CD4-positive, alpha-beta T cell (primary cell): ENCODE data around the gene PARP12. TPM values are rescaled to one million over a fixed set of nuclear protein-coding genes. Genes with fewer than 3 reads are reported as not detected.

Source experiments
- ATAC-seq: fragments of 200-7000 bp; cut with Tn5 transposase; one replicate; pipeline ENCODE4 v1.10.0; 2022; ENCODE audit warnings: mild to moderate bottlenecking; ENCODE audit not compliant: poor library complexity
- CTCF ChIA-PET: fragments of 350-600 bp; sonication (Branson Sonifier 250); formaldehyde crosslinking; loops from one replicate; lab custom pipeline; 2021; ENCODE audit warnings: antibody characterized with exemption, inconsistent platforms; lab: Charles Lee
- POLR2A ChIA-PET: fragments of 350-600 bp; sonication (Branson Sonifier 250); formaldehyde crosslinking; loops from one replicate; lab custom pipeline; 2021; ENCODE audit warnings: antibody characterized with exemption, inconsistent platforms; lab: Charles Lee
- DNase-seq, 14 experiments: peaks; one replicate each; pipeline ENCODE4 v3.0.0-alpha.2; 2013 to 2020; ENCODE audit warnings: mixed read lengths in 2 of 14
- H3K27ac ChIP-seq, 2 donors: one replicate each; pipeline versions ENCODE4 v1.5.1 to v1.7.0; 2013; ENCODE audit warnings: low read length in 2 of 2, low read depth in 1 of 2, mild to moderate bottlenecking in 1 of 2
- H3K27me3 ChIP-seq, 2 experiments: 1 replicate in 1 of 2; 2 replicates in 1 of 2; pipeline versions ENCODE4 v1.6.1 to v1.7.0; 2013; ENCODE audit warnings: low read length in 2 of 2, control low read depth in 1 of 2, mild to moderate bottlenecking in 1 of 2, moderate library complexity in 1 of 2; ENCODE audit not compliant: insufficient read depth in 2 of 2, control insufficient read depth in 1 of 2
- H3K36me3 ChIP-seq: one replicate; pipeline ENCODE4 v1.6.1; 2013; ENCODE audit warnings: low read length, control low read depth; ENCODE audit not compliant: insufficient read depth
- H3K4me1 ChIP-seq: one replicate; pipeline ENCODE4 v1.6.1; 2013; ENCODE audit warnings: low read length, control low read depth; ENCODE audit not compliant: insufficient read depth
- H3K4me3 ChIP-seq: one replicate; pipeline ENCODE4 v1.5.1; 2013; ENCODE audit warnings: mild to moderate bottlenecking, low read length, moderate library complexity
- H3K9me3 ChIP-seq, 2 experiments: 1 replicate in 1 of 2; 2 replicates in 1 of 2; pipeline versions ENCODE4 v1.6.1 to v1.7.0; 2013; ENCODE audit warnings: low read length in 2 of 2, mild to moderate bottlenecking in 2 of 2, control low read depth in 1 of 2, moderate library complexity in 1 of 2; ENCODE audit not compliant: control insufficient read depth in 1 of 2, insufficient read depth in 1 of 2
- H3K27ac Mint-ChIP-seq: one replicate; pipeline ENCODE4 v1.8.0; 2020; ENCODE audit warnings: mixed read lengths
- H3K27me3 Mint-ChIP-seq: one replicate; pipeline ENCODE4 v1.8.0; 2021; ENCODE audit warnings: mixed read lengths
- H3K36me3 Mint-ChIP-seq: one replicate; pipeline ENCODE4 v1.8.0; 2021; ENCODE audit warnings: low read depth, mixed read lengths
- H3K4me1 Mint-ChIP-seq: one replicate; pipeline ENCODE4 v1.8.0; 2021; ENCODE audit warnings: low read depth, mixed read lengths
- H3K4me3 Mint-ChIP-seq: one replicate; pipeline ENCODE4 v1.8.0; 2020; ENCODE audit warnings: mild to moderate bottlenecking, mixed read lengths
- H3K9me3 Mint-ChIP-seq: one replicate; pipeline ENCODE4 v1.8.0; 2020; ENCODE audit warnings: mixed read lengths
- CTCF ChIP-seq: fragments of 200-600 bp; IDR thresholded peaks from one replicate; pipeline ENCODE4 v1.8.0; 2022; ENCODE audit warnings: antibody characterized with exemption, mild to moderate bottlenecking
- intact Hi-C, 2 experiments: fragments of 100-400 bp; cut with DNase I in 1 of 2; cut with micrococcal nuclease in 1 of 2; formaldehyde crosslinking; loops; one replicate each; pipeline versions ENCODE4 v1.15.1 to v1.9.0; 2023 to 2025; cut with DNase I, micrococcal nuclease
- total RNA-seq, 174 experiments: library from RNA in 2 of 174; stranded (reverse) in 2 of 174; gene quantifications; one replicate each; pipeline ENCODE4 v1.2.3 and lab custom pipeline; 2021 to 2026

Gene PARP12
- total RNA-seq, 2 experiments from 2014 or later = 76.7 to 78.5 TPM

DNA sequence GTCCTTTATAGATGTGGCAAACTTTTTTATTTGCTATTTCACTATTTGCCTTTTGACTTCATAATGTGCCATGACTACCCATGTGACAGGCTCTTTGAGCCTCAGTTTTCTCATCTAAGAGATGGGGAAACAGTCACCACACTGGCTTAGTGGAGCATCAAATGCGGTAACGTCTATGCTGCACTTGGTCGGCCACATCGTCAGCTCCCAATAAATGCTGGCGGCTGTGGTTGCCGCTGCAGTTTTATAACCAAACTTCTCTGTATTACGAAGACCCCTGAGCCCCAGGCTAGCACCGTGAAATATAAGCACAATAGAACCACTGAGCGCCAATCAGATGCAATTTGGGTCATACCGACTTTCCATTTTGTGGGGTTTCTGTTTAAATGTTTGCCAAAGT is 56.2 kb downstream of the PARP12 start:
- Mint-ChIP-seq H3K4me1 (no peaks in the 10 kb centered on the region), H3K27me3 (no peaks in the 10 kb centered on the region), H3K27ac (no peak overlapping the region), H3K4me3 (no peak overlapping the region), H3K9me3 (no peaks in the 10 kb centered on the region), H3K36me3 (no peaks in the 10 kb centered on the region)
- intact Hi-C loops = no loop called here
- Histone ChIP-seq H3K4me1 (no peaks in the 10 kb centered on the region), H3K27ac (no peak overlapping the region), H3K4me3 (no peak overlapping the region), H3K27me3 (no peaks in the 10 kb centered on the region), H3K9me3 (no peaks in the 10 kb centered on the region), H3K36me3 (no peaks in the 10 kb centered on the region)
- no peak for DNase-seq
- POLR2A ChIA-PET = no interaction called here
- CTCF ChIA-PET = interaction anchor here (1.3 kb wide), 1 partner anchor 404 kb away, joined by 4 read pairs; no protein-coding TSS in a partner anchor
- ATAC-seq = no peak
- TF ChIP-seq CTCF = no peak

- no peaks in the 10 kb centered on the region for H3K27me3 Mint-ChIP-seq
- DNase-seq (no peak), ATAC-seq (no peak)
- no peak overlapping the region for H3K4me3 ChIP-seq
- TF ChIP-seq CTCF = no peak
- H3K9me3 Mint-ChIP-seq = no peaks in the 10 kb centered on the region
- no peak overlapping the region for H3K4me3 Mint-ChIP-seq
- H3K4me1 Mint-ChIP-seq = no peaks in the 10 kb centered on the region
- H3K4me1 ChIP-seq = no peaks in the 10 kb centered on the region
- no peak overlapping the region for H3K27ac ChIP-seq
- ChIA-PET CTCF (interaction anchor here (1.3 kb wide), 1 partner anchor 403 kb away, joined by 4 read pairs; no protein-coding TSS in a partner anchor), POLR2A (no interaction called here)
- H3K36me3 Mint-ChIP-seq = no peaks in the 10 kb centered on the region
- no peaks in the 10 kb centered on the region for H3K9me3 ChIP-seq
- no peaks in the 10 kb centered on the region for H3K36me3 ChIP-seq
- intact Hi-C loops = no loop called here
- H3K27ac Mint-ChIP-seq = no peak overlapping the region
- no peaks in the 10 kb centered on the region for H3K27me3 ChIP-seq
These were observed 56.8 kb downstream of the PARP12 start for GRCh38 chr7:140005754-140006503.

GRCh38 chr7:140005341-140005740 is 57.4 kb downstream of the PARP12 start:
- POLR2A ChIA-PET = no interaction called here
- H3K36me3 ChIP-seq = no peaks in the 10 kb centered on the region

More at GRCh38 chr7:140005341-140005740, 57.4 kb downstream of the PARP12 start:
- TF ChIP-seq CTCF = no peak
- no peaks in the 10 kb centered on the region for H3K27me3 Mint-ChIP-seq
- H3K9me3 ChIP-seq = no peaks in the 10 kb centered on the region
- intact Hi-C loops = no loop called here
- H3K27ac ChIP-seq = no peak overlapping the region
- no peak overlapping the region for H3K27ac Mint-ChIP-seq
- H3K4me1 Mint-ChIP-seq = no peaks in the 10 kb centered on the region
- no peak overlapping the region for H3K4me3 Mint-ChIP-seq
- CTCF ChIA-PET = interaction anchor here (1.3 kb wide), 1 partner anchor 403 kb away, joined by 4 read pairs; no protein-coding TSS in a partner anchor
- H3K9me3 Mint-ChIP-seq = no peaks in the 10 kb centered on the region
- H3K36me3 Mint-ChIP-seq = no peaks in the 10 kb centered on the region
- no peak for DNase-seq
- ATAC-seq = no peak
- no peaks in the 10 kb centered on the region for H3K27me3 ChIP-seq
- no peak overlapping the region for H3K4me3 ChIP-seq
- H3K4me1 ChIP-seq = no peaks in the 10 kb centered on the region
